ENCODE data around the gene GALNT17.
"Not testable (repeated sequence)": the region's sequence is repeated elsewhere in the genome, so short reads cannot be mapped to it uniquely, and the experiment has no call there.

GALNT17 gene

GRCh38 chr7:71708710-71709109 is 576.8 kb downstream of the GALNT17 start:
- no peak for DNase-seq

- DNase-seq, result no peak
Measured at GRCh38 chr7:71710442-71710841, 578.5 kb downstream of the GALNT17 start.

GRCh38 chr7:71712653-71713180 is 580.8 kb downstream of the GALNT17 start:
- no peak for DNase-seq

- no peak for DNase-seq
Measured at GRCh38 chr7:71716690-71717089, 584.7 kb downstream of the GALNT17 start.

- no peak for DNase-seq
Measured at GRCh38 chr7:71718563-71718962, 586.6 kb downstream of the GALNT17 start.

- no peak for DNase-seq
Measured at GRCh38 chr7:71721742-71722141, 589.8 kb downstream of the GALNT17 start.

- no peak for DNase-seq
Measured at GRCh38 chr7:71723859-71724258, 591.9 kb downstream of the GALNT17 start.

- no peak for DNase-seq
Measured at GRCh38 chr7:71727347-71727746, 595.4 kb downstream of the GALNT17 start.

GRCh38 chr7:71731740-71732139 is 599.8 kb downstream of the GALNT17 start:
- no peak for DNase-seq

GRCh38 chr7:71733107-71733870 is 601.3 kb downstream of the GALNT17 start:
- DNase-seq, result peak; percentile 52

- DNase-seq, result peak; percentile 22
Measured at GRCh38 chr7:71735961-71736556, 604.1 kb downstream of the GALNT17 start.

- not testable (repeated sequence) for DNase-seq
Measured at GRCh38 chr7:71737931-71738540, 606.1 kb downstream of the GALNT17 start.

- DNase-seq, result no peak
Measured at GRCh38 chr7:71739520-71740173, 607.7 kb downstream of the GALNT17 start.

- DNase-seq, result no peak
Measured at GRCh38 chr7:71740174-71740560, 608.2 kb downstream of the GALNT17 start.

- DNase-seq, result no peak
Measured at GRCh38 chr7:71746006-71746405, 614.1 kb downstream of the GALNT17 start.

GRCh38 chr7:71750290-71750689 is 618.3 kb downstream of the GALNT17 start:
- DNase-seq, result no peak

- DNase-seq, result no peak
Measured at GRCh38 chr7:71752171-71752935, 620.4 kb downstream of the GALNT17 start.

- DNase-seq, result no peak
Measured at GRCh38 chr7:71753236-71753635, 621.3 kb downstream of the GALNT17 start.

GRCh38 chr7:71753956-71754664 is 622.2 kb downstream of the GALNT17 start:
- DNase-seq, result no peak

- DNase-seq, result no peak
Measured at GRCh38 chr7:71754828-71755227, 622.9 kb downstream of the GALNT17 start.

GRCh38 chr7:71761336-71761735 is 629.4 kb downstream of the GALNT17 start:
- DNase-seq, result no peak
